GM12891 (cell line): ENCODE measurements around the gene HMOX1.

Experiments
- POLR2A ChIP-seq: IDR thresholded peaks from 2 replicates; pipeline ENCODE4 v1.6.1; 2011; ENCODE audit warnings: low read depth, low read length, control low read depth
- POLR2AphosphoS5 ChIP-seq: IDR thresholded peaks from 2 replicates; pipeline ENCODE4 v1.6.1; 2011; ENCODE audit warnings: low read depth, low read length, control low read depth

DNA sequence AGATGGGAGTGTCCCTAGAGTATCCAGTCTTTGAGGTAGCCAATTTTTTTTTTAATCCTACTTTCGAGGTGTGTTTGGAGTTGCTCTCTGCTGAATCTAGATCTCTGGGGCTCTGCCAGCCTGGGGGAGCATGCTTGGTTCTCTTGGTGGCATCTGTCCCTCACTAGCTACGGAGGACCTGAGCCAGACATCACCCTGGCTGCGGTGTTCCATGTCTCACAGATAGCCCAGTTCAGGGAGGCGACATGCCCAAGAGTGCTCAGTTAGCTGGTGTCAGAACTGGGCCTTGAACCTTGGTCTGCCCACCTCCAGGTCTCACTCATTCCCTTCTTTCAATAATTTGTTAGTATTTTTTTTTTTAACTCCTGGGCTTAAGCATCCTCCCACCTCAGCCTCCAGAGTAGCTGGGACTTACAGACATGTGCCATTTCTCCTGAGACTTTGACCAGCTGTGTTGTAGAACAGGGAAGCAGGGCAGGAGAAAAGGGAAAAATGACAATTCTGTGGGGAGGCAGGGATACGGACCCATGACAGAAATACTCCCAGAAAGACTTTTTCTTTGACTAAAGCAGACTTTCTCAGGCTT, 621 bp downstream of the HMOX1 start:
- TF ChIP-seq POLR2A, result no peak
- no peak for TF ChIP-seq POLR2AphosphoS5
